ENCODE results near the gene CCR8. TPM values are rescaled to one million over a fixed set of nuclear protein-coding genes. Genes with fewer than 3 reads are reported as not detected.

The CCR8 gene
- total RNA-seq: not detected

DNA sequence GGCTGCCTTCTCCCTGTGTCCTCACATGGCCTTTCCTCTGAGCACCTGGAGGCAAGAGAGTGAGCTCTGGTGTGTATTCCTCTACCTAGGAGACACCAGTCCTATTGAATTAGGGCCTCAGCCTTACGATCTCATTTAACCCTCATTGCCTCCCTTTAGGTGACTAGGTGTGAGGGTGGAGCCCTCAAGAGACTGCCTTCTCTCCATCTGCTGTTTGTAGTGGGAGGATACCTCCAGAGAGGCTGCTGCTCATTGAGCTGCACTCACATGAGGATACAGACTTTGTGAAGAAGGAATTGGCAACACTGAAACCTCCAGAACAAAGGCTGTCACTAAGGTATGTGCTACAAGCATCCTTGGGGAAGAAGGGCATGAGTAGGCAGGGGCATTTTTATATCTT, at the start of gene CCR8:
Gene CCR8, plus strand, starts transcription at position 217 of the 400 bp plus-strand sequence. CDS start 2,623 bp downstream, outside the sequence.
- TF ChIP-seq, protein P1, sequence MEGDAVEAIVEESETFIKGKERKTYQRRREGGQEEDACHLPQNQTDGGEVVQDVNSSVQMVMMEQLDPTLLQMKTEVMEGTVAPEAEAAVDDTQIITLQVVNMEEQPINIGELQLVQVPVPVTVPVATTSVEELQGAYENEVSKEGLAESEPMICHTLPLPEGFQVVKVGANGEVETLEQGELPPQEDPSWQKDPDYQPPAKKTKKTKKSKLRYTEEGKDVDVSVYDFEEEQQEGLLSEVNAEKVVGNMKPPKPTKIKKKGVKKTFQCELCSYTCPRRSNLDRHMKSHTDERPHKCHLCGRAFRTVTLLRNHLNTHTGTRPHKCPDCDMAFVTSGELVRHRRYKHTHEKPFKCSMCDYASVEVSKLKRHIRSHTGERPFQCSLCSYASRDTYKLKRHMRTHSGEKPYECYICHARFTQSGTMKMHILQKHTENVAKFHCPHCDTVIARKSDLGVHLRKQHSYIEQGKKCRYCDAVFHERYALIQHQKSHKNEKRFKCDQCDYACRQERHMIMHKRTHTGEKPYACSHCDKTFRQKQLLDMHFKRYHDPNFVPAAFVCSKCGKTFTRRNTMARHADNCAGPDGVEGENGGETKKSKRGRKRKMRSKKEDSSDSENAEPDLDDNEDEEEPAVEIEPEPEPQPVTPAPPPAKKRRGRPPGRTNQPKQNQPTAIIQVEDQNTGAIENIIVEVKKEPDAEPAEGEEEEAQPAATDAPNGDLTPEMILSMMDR (IDR thresholded peaks at IDR 0.05): no peak

GRCh38 chr3:39279745-39280517, 49.6 kb upstream of the CCR8 start, which contains the start of gene CX3CR1:
Gene CX3CR1 (minus strand): TSS chr3:39280036. CDS start chr3:39266509, 13,527 bp downstream.
- TF ChIP-seq, protein P1 (IDR thresholded peaks at IDR 0.05): no peak
- DNase-seq (ENCODE audit: low spot score) (no peak), ATAC-seq (ENCODE audit: insufficient number of reproducible peaks, low FRiP score, low read depth) (no peak)
- Histone ChIP-seq H3K4me3 (peak within 1 kb of the TSS; percentile 19), H3K9me3 (no peaks in the 10 kb centered on the region), H3K36me3 (no peaks in the 10 kb centered on the region), H3K27ac (no peak within 1 kb of the TSS), H3K27me3 (replicated peaks; ENCODE audit: insufficient read depth) (no peaks in the 10 kb centered on the region), H3K4me1 (ENCODE audit: control insufficient read depth in 1 of 2, low read depth in 2 of 2) (no peaks in the 10 kb centered on the region)

More for the DNA sequence above, at the start of gene CCR8:
- Histone ChIP-seq H3K9me3 (no peaks in the 10 kb centered on the region), H3K27ac (no peak within 1 kb of the TSS), H3K27me3 (replicated peaks; ENCODE audit: insufficient read depth) (no peaks in the 10 kb centered on the region), H3K36me3 (no peaks in the 10 kb centered on the region), H3K4me1 (ENCODE audit: control insufficient read depth in 1 of 2, low read depth in 2 of 2) (no peaks in the 10 kb centered on the region), H3K4me3 (no peak within 1 kb of the TSS)
- no peak for ATAC-seq (ENCODE audit: insufficient number of reproducible peaks, low FRiP score, low read depth)
- no peak for DNase-seq (ENCODE audit: low spot score)

DNA sequence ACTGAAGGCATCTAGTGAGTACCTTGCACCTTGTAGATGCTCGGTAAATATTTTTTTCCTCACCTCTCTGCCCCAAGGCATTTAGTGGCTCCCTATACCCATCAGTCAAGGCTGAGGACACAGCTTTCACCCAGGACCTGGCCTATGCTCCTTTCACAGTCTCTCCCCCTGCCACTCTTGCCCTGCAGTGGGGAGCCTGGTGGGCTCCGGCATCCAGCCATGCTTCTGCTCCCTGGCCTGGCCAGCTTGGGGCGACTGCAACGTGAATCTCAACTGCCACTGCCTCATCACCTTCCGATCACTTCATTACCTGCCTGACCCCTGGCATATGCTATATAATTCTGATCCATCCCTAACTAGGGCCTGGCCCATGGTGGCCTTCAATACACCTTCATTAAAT, 48.9 kb upstream of the CCR8 start:
- DNase-seq (ENCODE audit: low spot score): no peak
- no peak overlapping the region for H3K4me3 ChIP-seq
- TF ChIP-seq, protein P1 (IDR thresholded peaks at IDR 0.05): no peak
- ATAC-seq (ENCODE audit: insufficient number of reproducible peaks, low FRiP score, low read depth): no peak
- H3K27me3 ChIP-seq (replicated peaks; ENCODE audit: insufficient read depth): no peaks in the 10 kb centered on the region
- no peaks in the 10 kb centered on the region for H3K4me1 ChIP-seq (ENCODE audit: control insufficient read depth in 1 of 2, low read depth in 2 of 2)
- H3K9me3 ChIP-seq: no peaks in the 10 kb centered on the region
- no peaks in the 10 kb centered on the region for H3K36me3 ChIP-seq
- no peak overlapping the region for H3K27ac ChIP-seq

GRCh38 chr3:39281533-39281932, 48.0 kb upstream of the CCR8 start:
- Histone ChIP-seq H3K4me1 (ENCODE audit: control insufficient read depth in 1 of 2, low read depth in 2 of 2) (no peaks in the 10 kb centered on the region), H3K9me3 (no peaks in the 10 kb centered on the region), H3K27ac (no peak overlapping the region), H3K4me3 (no peak overlapping the region), H3K27me3 (replicated peaks; ENCODE audit: insufficient read depth) (no peaks in the 10 kb centered on the region), H3K36me3 (no peaks in the 10 kb centered on the region)
- no peak for DNase-seq (ENCODE audit: low spot score)
- no peak for ATAC-seq (ENCODE audit: insufficient number of reproducible peaks, low FRiP score, low read depth)
- TF ChIP-seq, protein P1 (IDR thresholded peaks at IDR 0.05): no peak

- no peaks in the 10 kb centered on the region for H3K36me3 ChIP-seq
- TF ChIP-seq, protein P1 (IDR thresholded peaks at IDR 0.05): no peak
- no peaks in the 10 kb centered on the region for H3K9me3 ChIP-seq
- H3K27ac ChIP-seq: no peak overlapping the region
- H3K27me3 ChIP-seq (replicated peaks; ENCODE audit: insufficient read depth): no peaks in the 10 kb centered on the region
- H3K4me3 ChIP-seq: no peak overlapping the region
- no peak for ATAC-seq (ENCODE audit: insufficient number of reproducible peaks, low FRiP score, low read depth)
- no peaks in the 10 kb centered on the region for H3K4me1 ChIP-seq (ENCODE audit: control insufficient read depth in 1 of 2, low read depth in 2 of 2)
- no peak for DNase-seq (ENCODE audit: low spot score)
Measured at GRCh38 chr3:39282057-39282456, 47.5 kb upstream of the CCR8 start.

Data from thoracic aorta (tissue), 2 donors.